OCI-LY1 (cell line): ENCODE results near the gene PTPRT.

Experiments
- H2AFZ ChIP-seq: fragments of 200-600 bp; sonication (generic), shearing (Covaris generic); 2 replicates; pipeline ENCODE4 v1.6.0; 2014; ENCODE audit warnings: antibody characterized with exemption, mild to moderate bottlenecking, low read length
- H3F3A ChIP-seq: fragments of 200-600 bp; sonication (generic), shearing (Covaris generic); 2 replicates; pipeline ENCODE4 v1.6.0; 2014; ENCODE audit warnings: mild to moderate bottlenecking, antibody characterized with exemption, low read length, moderate library complexity; ENCODE audit not compliant: insufficient read depth
- H3K27ac ChIP-seq: fragments of 200-600 bp; sonication (generic); 2 replicates; pipeline ENCODE4 v1.5.1; 2014; ENCODE audit warnings: low read length, mixed run types, mild to moderate bottlenecking, low read depth; ENCODE audit not compliant: poor library complexity, severe bottlenecking
- H3K27me3 ChIP-seq: fragments of 200-600 bp; sonication (generic); 2 replicates; pipeline ENCODE4 v1.6.0; 2014; ENCODE audit warnings: antibody characterized with exemption, mild to moderate bottlenecking, low read length, moderate library complexity; ENCODE audit not compliant: insufficient read depth
- H3K36me3 ChIP-seq: fragments of 200-600 bp; sonication (generic); 2 replicates; pipeline ENCODE4 v1.6.1; 2014; ENCODE audit warnings: mild to moderate bottlenecking, antibody characterized with exemption, low read length, moderate library complexity, mixed read lengths; ENCODE audit not compliant: insufficient read depth
- H3K4me1 ChIP-seq: fragments of 200-600 bp; sonication (generic); 2 replicates; pipeline ENCODE4 v1.5.1; 2014; ENCODE audit warnings: mild to moderate bottlenecking, low read length, moderate library complexity; ENCODE audit not compliant: insufficient read depth, severe bottlenecking
- H3K4me2 ChIP-seq: fragments of 200-600 bp; sonication (generic), shearing (Covaris generic); 2 replicates; pipeline ENCODE4 v1.6.1; 2014; ENCODE audit warnings: low read length
- H3K4me3 ChIP-seq: fragments of 200-600 bp; sonication (generic); 2 replicates; pipeline ENCODE4 v1.5.1; 2014; ENCODE audit warnings: low read length, low read depth, mild to moderate bottlenecking, mixed read lengths; ENCODE audit not compliant: poor library complexity, severe bottlenecking
- H3K79me2 ChIP-seq: fragments of 200-600 bp; shearing (Covaris generic); 2 replicates; pipeline ENCODE4 v1.6.1; 2016; ENCODE audit warnings: mixed run types, low read length, mixed read lengths; ENCODE audit not compliant: insufficient read depth
- H3K9ac ChIP-seq: fragments of 200-600 bp; sonication (generic), shearing (Covaris generic); 2 replicates; pipeline ENCODE4 v1.6.1; 2014; ENCODE audit warnings: mild to moderate bottlenecking, low read length, mixed read lengths
- H3K9me2 ChIP-seq: fragments of 200-600 bp; sonication (generic), shearing (Covaris generic); 2 replicates; pipeline ENCODE4 v1.6.1; 2014; ENCODE audit warnings: low read depth, mild to moderate bottlenecking, low read length, mixed read lengths
- H3K9me3 ChIP-seq: fragments of 200-600 bp; shearing (Covaris generic); 2 replicates; pipeline ENCODE4 v1.6.1; 2014; ENCODE audit warnings: low read length, mixed read lengths
- H4K20me1 ChIP-seq: fragments of 200-600 bp; sonication (generic), shearing (Covaris generic); 2 replicates; pipeline ENCODE4 v1.6.0; 2016; ENCODE audit warnings: mild to moderate bottlenecking, low read length; ENCODE audit not compliant: insufficient read depth
- CTCF ChIP-seq: fragments of 200-600 bp; sonication (generic), shearing (Covaris generic); IDR thresholded peaks from 2 replicates; pipeline ENCODE4 v1.5.1; 2017; ENCODE audit warnings: mild to moderate bottlenecking, antibody characterized with exemption, low read length, moderate library complexity, mixed read lengths
- EZH2 ChIP-seq: fragments of 200-600 bp; sonication (generic), shearing (Covaris generic); IDR thresholded peaks from 2 replicates; pipeline ENCODE4 v1.8.0; 2017; ENCODE audit warnings: borderline replicate concordance, mixed run types, mild to moderate bottlenecking, antibody characterized with exemption, low read length, moderate library complexity, mixed read lengths

The PTPRT gene

GRCh38 chr20:42553374-42553773, 636.3 kb downstream of the PTPRT start:
- no peaks in the 10 kb centered on the region for H3K4me1 ChIP-seq
- no peaks in the 10 kb centered on the region for H3K9me3 ChIP-seq
- no peak overlapping the region for H3K9ac ChIP-seq
- H3K79me2 ChIP-seq: no peaks in the 10 kb centered on the region
- no peaks in the 10 kb centered on the region for H3K27me3 ChIP-seq
- H3K4me3 ChIP-seq: no peak overlapping the region
- no peak overlapping the region for H3K4me2 ChIP-seq
- H3K36me3 ChIP-seq: no peaks in the 10 kb centered on the region
- no peak overlapping the region for H3K27ac ChIP-seq
- TF ChIP-seq CTCF (no peak), EZH2 (no peak)
- no peak overlapping the region for H2AFZ ChIP-seq
- no peaks in the 10 kb centered on the region for H4K20me1 ChIP-seq
- no peaks in the 10 kb centered on the region for H3F3A ChIP-seq
- H3K9me2 ChIP-seq: no peaks in the 10 kb centered on the region

GRCh38 chr20:42549496-42549895, 640.2 kb downstream of the PTPRT start:
- no peaks in the 10 kb centered on the region for H3K9me2 ChIP-seq
- H3K79me2 ChIP-seq: no peaks in the 10 kb centered on the region
- no peaks in the 10 kb centered on the region for H3K9me3 ChIP-seq
- no peak overlapping the region for H2AFZ ChIP-seq
- no peaks in the 10 kb centered on the region for H3K4me1 ChIP-seq
- H3F3A ChIP-seq: no peaks in the 10 kb centered on the region
- H3K4me3 ChIP-seq: no peak overlapping the region
- H4K20me1 ChIP-seq: no peaks in the 10 kb centered on the region
- H3K36me3 ChIP-seq: no peaks in the 10 kb centered on the region
- H3K4me2 ChIP-seq: no peak overlapping the region
- TF ChIP-seq EZH2 (no peak), CTCF (no peak)
- H3K27me3 ChIP-seq: no peaks in the 10 kb centered on the region
- no peak overlapping the region for H3K9ac ChIP-seq
- no peak overlapping the region for H3K27ac ChIP-seq

GRCh38 chr20:42544926-42545325, 644.8 kb downstream of the PTPRT start:
- no peaks in the 10 kb centered on the region for H3K4me1 ChIP-seq
- no peak overlapping the region for H3K4me2 ChIP-seq
- H3K9ac ChIP-seq: no peak overlapping the region
- TF ChIP-seq CTCF (no peak), EZH2 (no peak)
- no peaks in the 10 kb centered on the region for H3K36me3 ChIP-seq
- no peaks in the 10 kb centered on the region for H3F3A ChIP-seq
- H3K9me2 ChIP-seq: no peaks in the 10 kb centered on the region
- H3K27me3 ChIP-seq: no peaks in the 10 kb centered on the region
- H4K20me1 ChIP-seq: no peaks in the 10 kb centered on the region
- no peak overlapping the region for H3K27ac ChIP-seq
- H3K4me3 ChIP-seq: no peak overlapping the region
- H3K9me3 ChIP-seq: no peaks in the 10 kb centered on the region
- H3K79me2 ChIP-seq: no peaks in the 10 kb centered on the region
- no peak overlapping the region for H2AFZ ChIP-seq
